ENCODE results near the gene CCR5AS.
"Not testable (repeated sequence)": the region's sequence is repeated elsewhere in the genome, so short reads cannot be mapped to it uniquely, and the experiment has no call there.

Gene CCR5AS

DNA sequence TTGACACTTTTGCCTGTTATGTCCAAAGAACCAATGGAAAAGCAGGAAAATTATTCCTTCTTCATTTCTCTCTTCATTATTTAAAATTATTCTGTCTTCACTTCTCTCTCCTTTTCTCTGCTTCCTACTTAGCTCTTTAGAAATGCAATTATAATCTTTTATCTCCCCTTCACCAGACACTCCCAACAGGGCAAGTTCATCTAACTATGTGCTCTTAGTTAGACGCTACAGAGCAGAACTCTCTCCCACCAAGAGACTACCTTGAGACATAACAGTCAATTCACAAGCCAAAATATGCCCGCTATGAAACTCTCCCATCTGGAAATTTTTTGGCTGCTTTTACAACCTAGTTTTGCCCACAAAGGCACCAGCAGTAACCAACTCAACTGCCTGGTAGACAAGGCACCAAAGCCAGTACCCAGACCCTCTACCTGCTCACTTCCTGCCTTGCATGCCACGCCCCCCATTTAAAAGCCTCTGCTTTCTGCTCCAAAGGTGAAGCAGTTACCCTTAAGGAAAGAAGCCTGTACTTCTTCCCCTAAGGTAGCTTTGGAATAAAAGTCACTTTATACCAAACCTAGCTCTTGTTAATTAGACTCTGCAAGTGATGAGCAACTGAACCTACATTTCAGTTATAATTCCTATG, 28.3 kb upstream of the CCR5AS start:
- TF ChIP-seq, protein P1, sequence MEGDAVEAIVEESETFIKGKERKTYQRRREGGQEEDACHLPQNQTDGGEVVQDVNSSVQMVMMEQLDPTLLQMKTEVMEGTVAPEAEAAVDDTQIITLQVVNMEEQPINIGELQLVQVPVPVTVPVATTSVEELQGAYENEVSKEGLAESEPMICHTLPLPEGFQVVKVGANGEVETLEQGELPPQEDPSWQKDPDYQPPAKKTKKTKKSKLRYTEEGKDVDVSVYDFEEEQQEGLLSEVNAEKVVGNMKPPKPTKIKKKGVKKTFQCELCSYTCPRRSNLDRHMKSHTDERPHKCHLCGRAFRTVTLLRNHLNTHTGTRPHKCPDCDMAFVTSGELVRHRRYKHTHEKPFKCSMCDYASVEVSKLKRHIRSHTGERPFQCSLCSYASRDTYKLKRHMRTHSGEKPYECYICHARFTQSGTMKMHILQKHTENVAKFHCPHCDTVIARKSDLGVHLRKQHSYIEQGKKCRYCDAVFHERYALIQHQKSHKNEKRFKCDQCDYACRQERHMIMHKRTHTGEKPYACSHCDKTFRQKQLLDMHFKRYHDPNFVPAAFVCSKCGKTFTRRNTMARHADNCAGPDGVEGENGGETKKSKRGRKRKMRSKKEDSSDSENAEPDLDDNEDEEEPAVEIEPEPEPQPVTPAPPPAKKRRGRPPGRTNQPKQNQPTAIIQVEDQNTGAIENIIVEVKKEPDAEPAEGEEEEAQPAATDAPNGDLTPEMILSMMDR (IDR thresholded peaks at IDR 0.05; ENCODE audit: borderline replicate concordance, insufficient read depth, low read depth, low read length) = no peak
- no peak overlapping the region for H3K4me3 ChIP-seq (ENCODE audit: low read depth, low read length)

DNA sequence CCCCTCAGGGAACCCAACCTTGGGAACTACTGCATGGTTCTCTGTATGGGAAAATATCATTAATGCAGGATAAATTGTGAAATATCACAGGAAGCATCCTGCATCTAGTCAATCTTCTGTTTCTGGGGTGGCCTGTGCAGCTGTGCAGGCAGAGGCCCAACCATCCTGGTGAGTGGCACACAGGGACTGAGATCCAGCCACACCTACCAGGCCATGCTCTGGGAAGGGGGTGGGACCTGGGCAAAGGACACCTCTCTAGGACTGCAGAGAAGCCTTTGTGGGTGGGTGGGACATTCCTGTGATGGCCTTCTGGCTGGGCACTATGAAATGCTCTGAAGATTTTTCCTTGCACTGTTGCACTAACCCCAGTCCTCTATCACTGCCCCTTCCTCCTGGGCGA, 27.0 kb upstream of the CCR5AS start:
- TF ChIP-seq, protein P1 (IDR thresholded peaks at IDR 0.05; ENCODE audit: borderline replicate concordance, insufficient read depth, low read depth, low read length) = no peak

GRCh38 chr3:46433118-46433517, 26.3 kb upstream of the CCR5AS start:
- not testable (repeated sequence) for H3K4me3 ChIP-seq (ENCODE audit: low read depth, low read length)

More for the DNA sequence above, 27.0 kb upstream of the CCR5AS start:
- H3K4me3 ChIP-seq (ENCODE audit: low read depth, low read length) = no peak overlapping the region

DNA sequence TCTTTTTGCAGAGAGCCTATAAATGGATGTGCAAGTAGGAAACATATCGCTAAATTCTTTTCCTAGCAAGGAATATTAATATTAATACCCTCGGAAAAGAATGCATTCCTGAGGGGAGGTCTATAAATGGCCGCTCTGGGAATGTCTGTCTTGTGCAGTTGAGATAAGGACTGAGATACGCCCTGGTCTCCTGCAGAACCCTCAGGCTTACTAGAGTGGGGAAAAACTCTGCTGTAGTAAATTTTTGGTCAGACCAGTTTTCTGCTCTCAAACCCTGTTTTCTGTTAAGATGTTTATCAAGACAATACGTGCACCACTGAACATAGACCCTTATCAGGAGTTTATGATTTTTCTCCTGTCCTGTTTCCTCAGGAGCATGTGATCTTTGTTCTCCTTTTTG, 25.0 kb upstream of the CCR5AS start:
- H3K4me3 ChIP-seq (ENCODE audit: low read depth, low read length) = not testable (repeated sequence)

DNA sequence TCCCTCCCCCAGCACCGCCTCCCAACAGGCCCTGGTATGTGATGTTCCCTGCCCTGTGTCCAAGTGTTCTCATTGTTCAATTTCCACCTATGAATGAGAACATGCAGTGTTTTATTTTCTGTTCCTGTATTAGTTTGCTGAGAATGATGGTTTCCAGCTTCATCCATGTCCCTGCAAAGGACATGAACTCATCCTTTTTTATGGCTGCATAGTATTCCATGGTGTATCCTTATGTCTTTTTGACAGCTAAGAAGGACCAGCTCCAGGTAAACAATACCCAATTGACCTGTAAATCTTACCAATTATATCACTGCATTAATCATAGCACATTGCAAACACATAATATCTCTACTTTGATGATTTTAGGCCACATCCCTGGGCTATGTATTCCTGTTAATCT, 24.0 kb upstream of the CCR5AS start:
- not testable (repeated sequence) for H3K4me3 ChIP-seq (ENCODE audit: low read depth, low read length)

- no peak overlapping the region for H3K4me3 ChIP-seq (ENCODE audit: low read depth, low read length)
- TF ChIP-seq, protein P1 (IDR thresholded peaks at IDR 0.05; ENCODE audit: borderline replicate concordance, insufficient read depth, low read depth, low read length) = no peak
Observed at GRCh38 chr3:46429671-46430070, 22.8 kb upstream of the CCR5AS start.

DNA sequence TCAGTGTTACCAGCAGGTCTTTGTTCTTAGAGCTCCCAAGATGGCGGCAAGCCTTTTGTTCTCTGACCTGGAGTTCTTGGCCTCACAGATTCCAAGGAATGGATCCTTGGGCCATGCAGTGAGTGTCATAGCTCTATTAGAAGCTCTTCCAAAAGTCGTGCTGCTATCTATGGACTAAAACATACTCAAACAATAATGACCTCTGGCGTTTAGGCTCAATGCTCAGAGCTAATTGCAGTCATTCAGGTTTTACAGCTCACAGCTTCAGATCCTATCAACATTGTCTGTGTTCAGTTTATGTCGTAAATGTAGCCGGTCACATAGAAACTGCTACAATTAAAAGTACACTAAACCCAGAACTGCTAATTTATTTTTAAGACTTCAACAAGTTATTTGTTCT, 22.4 kb upstream of the CCR5AS start:
- TF ChIP-seq, protein P1 (IDR thresholded peaks at IDR 0.05; ENCODE audit: borderline replicate concordance, insufficient read depth, low read depth, low read length) = no peak
- H3K4me3 ChIP-seq (ENCODE audit: low read depth, low read length) = no peak overlapping the region

GRCh38 chr3:46427916-46428833, 21.3 kb upstream of the CCR5AS start:
- TF ChIP-seq, protein P1 (IDR thresholded peaks at IDR 0.05; ENCODE audit: borderline replicate concordance, insufficient read depth, low read depth, low read length) = no peak
- no peak overlapping the region for H3K4me3 ChIP-seq (ENCODE audit: low read depth, low read length)

- not testable (repeated sequence) for H3K4me3 ChIP-seq (ENCODE audit: low read depth, low read length)
Observed at GRCh38 chr3:46427404-46427803, 20.5 kb upstream of the CCR5AS start.

DNA sequence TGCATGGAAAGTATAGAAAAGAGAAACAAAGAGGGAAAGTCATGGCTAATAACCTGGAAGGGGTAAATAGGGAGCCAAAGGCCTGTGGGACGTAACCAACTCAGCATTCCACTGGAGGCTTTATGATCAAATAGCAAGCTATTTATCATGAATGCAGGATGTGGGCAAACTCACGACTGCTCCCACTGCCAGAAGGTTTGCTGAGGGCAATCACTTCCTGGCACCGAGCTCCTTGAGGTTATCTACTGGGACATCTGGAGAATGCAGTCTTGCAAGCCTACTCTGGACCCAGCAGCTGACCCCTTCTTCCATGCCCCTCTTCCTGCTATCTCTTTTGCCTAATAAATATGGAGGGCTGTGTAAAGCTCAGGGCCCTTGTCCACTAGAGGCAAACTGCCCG, 19.6 kb upstream of the CCR5AS start:
- not testable (repeated sequence) for H3K4me3 ChIP-seq (ENCODE audit: low read depth, low read length)
